ENCODE data around the gene IGF1R.

The IGF1R gene

DNA sequence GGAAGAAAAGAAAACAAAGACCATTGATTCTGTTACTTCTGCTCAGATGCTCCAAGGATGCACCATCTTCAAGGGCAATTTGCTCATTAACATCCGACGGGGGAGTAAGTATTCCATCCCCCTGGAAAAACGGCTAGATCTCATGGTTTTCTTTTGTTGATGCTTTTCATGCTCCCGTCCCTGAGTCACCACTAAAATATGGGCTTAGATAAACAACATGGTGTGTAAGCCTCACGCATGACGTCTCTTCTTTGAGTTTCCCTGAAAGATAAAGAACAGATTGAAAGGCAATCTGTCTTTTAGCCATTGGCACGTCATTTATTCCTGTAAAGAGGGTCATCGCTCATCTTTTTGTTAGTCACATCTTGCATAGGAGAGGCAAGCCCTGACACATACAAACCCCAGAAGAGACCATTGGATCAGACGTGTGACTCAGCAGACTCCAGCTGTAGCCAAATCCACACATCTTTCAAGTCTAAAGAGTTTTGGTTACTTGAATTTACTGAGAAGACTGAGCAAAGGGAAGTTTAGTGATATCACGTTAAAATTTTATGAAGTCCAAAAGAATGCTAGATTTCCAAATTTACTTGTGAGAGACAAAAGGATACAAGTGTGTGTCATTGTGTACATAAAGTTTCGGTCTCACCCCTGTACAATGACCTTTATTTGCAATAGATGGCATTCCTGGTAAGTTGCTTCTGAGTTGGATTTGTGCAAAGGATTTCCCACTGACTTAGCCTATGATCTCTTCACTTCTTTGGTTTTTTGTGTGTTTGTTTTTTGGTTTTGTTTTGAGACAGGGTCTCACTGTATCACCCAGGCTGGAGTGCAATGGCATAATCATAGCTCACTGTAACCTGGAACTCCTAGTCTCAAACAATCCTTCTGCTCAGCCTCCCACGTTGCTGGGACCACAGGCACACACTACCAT lies 248.7 kb downstream of the IGF1R start:
- DNase-seq = no peak

DNA sequence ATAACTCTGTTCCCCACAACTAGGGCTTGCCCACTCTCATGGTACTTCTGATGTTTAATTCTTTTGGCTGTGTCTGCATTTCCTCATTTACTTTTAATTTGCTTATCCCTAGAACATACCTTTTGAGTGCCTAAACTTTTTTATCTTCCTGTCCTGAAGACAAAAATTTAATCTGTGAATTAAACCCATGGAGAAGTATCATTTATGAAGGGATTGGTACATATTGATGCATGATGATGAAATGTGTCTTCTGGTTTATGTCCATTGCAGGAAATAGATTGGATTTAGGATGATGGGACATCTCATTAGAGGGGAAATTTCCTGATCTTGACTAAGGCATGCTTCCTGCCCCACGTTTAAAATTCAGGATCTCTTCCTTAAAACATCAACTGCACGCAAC lies 249.8 kb downstream of the IGF1R start:
- DNase-seq = no peak

GRCh38 chr15:98899272-98900021 lies 251.1 kb downstream of the IGF1R start:
- no peak for DNase-seq

- DNase-seq = no peak
Observed at GRCh38 chr15:98900356-98900755, 252.0 kb downstream of the IGF1R start.

- no peak for DNase-seq
Observed at GRCh38 chr15:98901434-98902072, 253.2 kb downstream of the IGF1R start.

DNA sequence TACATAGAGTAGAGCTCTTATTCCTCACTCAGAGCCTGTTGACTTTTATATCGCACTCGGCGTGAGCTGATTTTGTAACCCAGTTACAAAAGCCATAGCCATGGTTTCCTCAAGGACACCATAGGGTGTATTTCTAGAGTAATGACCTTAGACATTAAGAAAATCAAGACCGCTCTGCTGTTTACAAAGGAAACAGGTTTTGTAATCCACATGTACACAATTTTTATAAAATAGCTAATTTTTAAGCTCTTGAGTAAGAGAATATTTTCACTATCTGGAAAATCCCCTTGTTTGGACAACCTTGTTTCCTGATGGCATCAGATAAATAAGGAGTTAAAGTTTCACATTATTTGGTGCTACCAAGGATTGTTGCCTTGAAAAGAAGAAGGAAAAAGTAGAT lies 254.6 kb downstream of the IGF1R start:
- DNase-seq = no peak

- no peak for DNase-seq
Observed at GRCh38 chr15:98903377-98904018, 255.2 kb downstream of the IGF1R start.

GRCh38 chr15:98904544-98904943 lies 256.2 kb downstream of the IGF1R start:
- no peak for DNase-seq

DNA sequence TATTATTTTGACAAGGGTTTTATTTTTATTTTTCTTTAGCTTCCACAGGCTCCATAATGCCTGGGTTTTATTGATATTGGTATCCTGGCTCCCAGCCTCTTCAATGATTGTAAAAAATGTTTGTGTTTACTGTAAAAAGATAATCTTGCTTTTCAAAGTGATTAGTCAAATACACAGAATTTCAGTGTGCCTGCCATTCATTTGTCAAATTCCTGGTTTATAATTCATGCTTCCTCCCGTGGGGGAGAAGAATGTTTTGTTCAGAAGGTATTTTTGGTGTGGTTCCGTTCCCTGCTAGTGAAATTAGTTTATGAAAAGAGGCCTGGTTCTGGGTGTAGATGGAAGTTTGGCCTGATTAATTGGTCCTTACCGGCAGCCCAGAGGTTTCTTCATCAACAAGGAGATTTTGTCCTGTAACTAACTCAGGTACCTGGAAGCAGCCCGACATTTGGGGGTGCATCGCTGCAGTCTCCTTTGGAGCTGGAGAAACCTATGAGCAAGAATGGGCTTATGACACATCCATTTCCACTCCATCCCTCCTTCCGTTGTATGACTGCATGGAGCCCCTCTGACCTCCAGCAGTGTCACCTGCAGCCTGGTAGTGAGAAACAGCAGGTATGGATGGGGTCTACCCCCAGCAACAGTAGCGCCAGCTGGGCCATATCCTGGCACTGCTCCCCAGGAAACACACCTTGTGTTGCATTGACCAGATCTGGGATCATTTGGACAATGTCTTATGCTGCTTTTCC lies 257.8 kb downstream of the IGF1R start:
- no peak for DNase-seq

- no peak for DNase-seq
Observed at GRCh38 chr15:98906712-98907083, 258.4 kb downstream of the IGF1R start.

- no peak for DNase-seq
Observed at GRCh38 chr15:98907927-98908471, 259.7 kb downstream of the IGF1R start.

DNA sequence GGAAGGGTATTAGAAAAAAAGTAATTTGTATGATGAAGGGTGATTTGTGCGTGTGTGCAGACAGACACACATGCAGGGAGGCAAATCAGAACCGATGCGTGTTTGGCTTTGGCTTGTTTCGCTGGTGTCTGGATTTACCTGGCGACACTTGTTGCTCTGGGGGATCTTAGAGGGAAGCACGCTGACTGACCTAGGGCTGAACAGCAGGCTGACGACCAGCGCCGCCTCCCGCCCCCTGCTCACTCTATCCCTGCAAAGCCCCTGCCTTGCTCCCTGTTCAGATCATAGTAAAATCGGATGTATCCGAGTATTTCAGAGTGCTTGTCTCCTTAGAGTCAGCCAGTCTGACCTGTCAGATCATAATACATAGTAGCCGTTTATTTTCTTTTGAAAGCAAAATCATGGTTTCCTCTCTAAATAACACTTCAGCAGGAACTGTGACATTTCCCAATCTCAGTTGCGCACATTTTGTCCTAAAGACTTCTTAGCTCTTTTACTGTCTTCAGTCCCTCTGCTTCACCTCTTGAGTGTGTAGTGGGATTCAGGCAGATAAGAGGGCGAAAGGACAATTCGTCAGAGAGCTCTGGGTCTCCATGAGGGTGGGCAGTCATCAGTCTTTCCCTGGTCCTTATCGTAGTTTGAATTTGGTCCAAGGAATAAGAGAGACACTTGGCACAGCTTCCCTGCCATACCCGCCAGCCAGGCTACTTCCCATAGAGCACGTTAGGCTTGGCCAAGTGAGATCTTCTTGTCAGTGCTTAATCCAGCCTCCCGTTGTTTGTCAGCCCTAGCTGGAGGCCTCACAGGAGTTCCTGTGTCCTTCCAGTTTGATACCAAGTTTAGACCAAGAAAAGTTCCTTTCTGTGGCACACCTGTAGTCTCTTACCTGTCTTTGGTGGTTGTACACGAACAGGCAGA lies 261.9 kb downstream of the IGF1R start:
- DNase-seq = no peak

GRCh38 chr15:98914626-98915025 lies 266.3 kb downstream of the IGF1R start:
- DNase-seq = no peak

DNA sequence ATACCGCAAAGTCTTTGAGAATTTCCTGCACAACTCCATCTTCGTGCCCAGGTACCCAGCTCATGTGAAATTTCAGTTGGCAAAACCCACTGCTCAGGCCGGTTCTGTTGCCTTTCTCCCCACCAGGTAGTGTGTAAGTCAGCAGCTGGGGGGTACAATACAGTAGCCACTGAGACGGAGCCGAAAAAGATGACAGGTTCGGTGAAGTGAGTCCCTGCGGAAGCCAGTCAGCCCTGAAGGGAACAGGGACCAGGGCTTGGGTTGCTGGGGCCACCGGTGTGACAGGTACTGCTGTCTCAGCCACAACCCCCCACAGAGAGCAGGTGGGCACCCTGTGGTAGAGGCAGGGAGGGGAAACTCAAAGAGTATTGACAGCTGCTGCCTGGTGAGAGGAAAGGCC lies 268.5 kb downstream of the IGF1R start:
- DNase-seq = no peak

GRCh38 chr15:98917417-98917816 lies 269.1 kb downstream of the IGF1R start:
- no peak for DNase-seq

DNA sequence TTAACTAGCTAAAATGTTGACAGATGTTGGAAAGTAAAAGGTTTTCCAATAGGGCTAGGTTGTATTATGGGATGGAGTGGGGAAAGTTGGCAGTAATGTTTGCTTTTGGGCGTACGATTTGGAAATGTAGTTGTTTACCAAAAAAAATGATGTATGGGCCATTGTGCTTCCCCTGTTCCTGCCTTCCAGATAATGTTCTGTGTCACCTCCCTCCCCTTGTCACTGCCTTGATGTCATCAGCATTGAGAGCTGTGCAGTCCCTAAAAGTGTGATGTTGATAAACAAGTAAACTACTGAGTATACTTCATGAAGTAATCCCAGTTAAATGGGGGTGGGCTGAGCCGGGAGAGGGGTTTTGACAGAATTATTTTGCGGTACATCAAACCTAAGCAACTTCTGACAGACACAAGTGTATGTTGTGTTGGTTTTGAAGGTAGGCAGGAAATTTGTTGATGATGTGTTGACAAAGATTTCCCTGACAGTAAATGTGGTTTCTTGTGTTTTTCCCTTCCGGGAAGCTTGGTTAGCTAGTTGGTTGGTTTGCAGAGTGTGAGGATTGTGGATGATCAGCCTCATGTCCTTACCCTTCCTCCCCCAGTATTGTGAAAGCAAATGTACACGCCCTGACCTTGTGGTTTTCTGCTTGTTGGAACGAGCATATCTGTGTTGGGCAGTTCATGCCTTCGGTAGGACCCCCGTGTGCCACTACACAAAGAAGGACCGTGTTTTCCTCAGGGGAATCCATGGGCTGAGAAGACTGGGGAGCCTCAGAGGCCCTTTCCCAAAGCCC lies 271.9 kb downstream of the IGF1R start:
- no peak for DNase-seq

GRCh38 chr15:98923171-98923570 lies 274.8 kb downstream of the IGF1R start:
- DNase-seq = no peak

GRCh38 chr15:98923579-98923978 lies 275.2 kb downstream of the IGF1R start:
- no peak for DNase-seq

- no peak for DNase-seq
Observed at GRCh38 chr15:98924401-98925049, 276.2 kb downstream of the IGF1R start.

GRCh38 chr15:98926236-98926635 lies 277.9 kb downstream of the IGF1R start:
- no peak for DNase-seq
